T-helper 1 cell treated with Interleukin-12 subunit alpha and Interleukin-12 subunit beta and Interleukin-4 antibody, amounts not matched to agents 30 ng/mL and 1 ng/mL, for 36 hours (primary cell): ENCODE results near the gene ANKRD31. TPM values are rescaled to one million over a fixed set of nuclear protein-coding genes. Genes with fewer than 3 reads are reported as not detected.

Experiments
- intact Hi-C: fragments of 100-400 bp; cut with micrococcal nuclease; formaldehyde crosslinking; loops from one replicate; pipeline ENCODE4 v1.15.1; 2024
- total RNA-seq: library from RNA; stranded (reverse); gene quantifications from 2 replicates; pipeline ENCODE4 v1.2.3, GENCODE V29; 2022

The ANKRD31 gene
- total RNA-seq, 1 donor from 2014 or later, result 0.12 TPM

GRCh38 chr5:75059912-75060545, 176.6 kb downstream of the ANKRD31 start:
- intact Hi-C loops, result loop anchor here (10.0 kb wide), 1 partner anchor 1975 kb away; the partner anchor contains the start of gene AGGF1

GRCh38 chr5:75058986-75059535, 177.6 kb downstream of the ANKRD31 start:
- intact Hi-C loops, result loop anchor here (10.0 kb wide), 1 partner anchor 1976 kb away; the partner anchor contains the start of gene AGGF1

GRCh38 chr5:75057561-75057960, 179.1 kb downstream of the ANKRD31 start:
- intact Hi-C loops, result loop anchor here (2.0 to 10.0 kb wide), 2 partner anchors 207 to 1977 kb away; partner anchors contain the start of gene AGGF1

GRCh38 chr5:75055727-75056144, 180.9 kb downstream of the ANKRD31 start:
- intact Hi-C loops, result loop anchor here (2.0 to 10.0 kb wide), 2 partner anchors 209 to 1979 kb away; partner anchors contain the start of gene AGGF1

GRCh38 chr5:75054134-75054930, 182.3 kb downstream of the ANKRD31 start:
- intact Hi-C loops, result loop anchor here (5.0 to 10.0 kb wide), 8 partner anchors 192 to 1980 kb away; partner anchors contain the start of genes AGGF1, BTF3 and IQGAP2

- intact Hi-C loops, result loop anchor here (1.0 to 10.0 kb wide), 10 partner anchors 183 to 1981 kb away; partner anchors contain the start of genes AGGF1, ANKRD31, BTF3 and CERT1
Measured at GRCh38 chr5:75053304-75054133, 183.2 kb downstream of the ANKRD31 start.

GRCh38 chr5:75053054-75053303, 183.7 kb downstream of the ANKRD31 start:
- intact Hi-C loops, result loop anchor here (1.0 to 10.0 kb wide), 10 partner anchors 183 to 1982 kb away; partner anchors contain the start of genes AGGF1, ANKRD31, BTF3 and CERT1

- intact Hi-C loops, result loop anchor here (1.0 to 10.0 kb wide), 12 partner anchors 184 to 1982 kb away; partner anchors contain the start of genes AGGF1, ANKRD31, BTF3 and CERT1
Measured at GRCh38 chr5:75052192-75053053, 184.3 kb downstream of the ANKRD31 start, which contains the start of gene GCNT4. Gene GCNT4 (minus strand): TSS chr5:75052558. CDS start chr5:75030037, 22,521 bp downstream.

- intact Hi-C loops, result loop anchor here (1.0 to 10.0 kb wide), 12 partner anchors 76 to 1984 kb away; partner anchors contain the start of genes AGGF1, BTF3, HEXB and IQGAP2
Measured at GRCh38 chr5:75051217-75051751, 185.4 kb downstream of the ANKRD31 start.

- intact Hi-C loops, result loop anchor here (1.0 to 10.0 kb wide), 12 partner anchors 76 to 1984 kb away; partner anchors contain the start of genes AGGF1, BTF3, HEXB and IQGAP2
Measured at GRCh38 chr5:75050415-75050814, 186.3 kb downstream of the ANKRD31 start.

- intact Hi-C loops, result loop anchor here (1.0 to 10.0 kb wide), 14 partner anchors 75 to 1985 kb away; partner anchors contain the start of genes AGGF1, BTF3, HEXB and IQGAP2
Measured at GRCh38 chr5:75049456-75050351, 187.0 kb downstream of the ANKRD31 start.

GRCh38 chr5:75048457-75048953, 188.2 kb downstream of the ANKRD31 start:
- intact Hi-C loops, result loop anchor here (5.0 kb wide), 1 partner anchor 1129 kb away; no protein-coding TSS in a partner anchor

- intact Hi-C loops, result loop anchor here (5.0 kb wide), 1 partner anchor 1130 kb away; no protein-coding TSS in a partner anchor
Measured at GRCh38 chr5:75047356-75047755, 189.3 kb downstream of the ANKRD31 start.

- intact Hi-C loops, result loop anchor here (5.0 kb wide), 1 partner anchor 1131 kb away; no protein-coding TSS in a partner anchor
Measured at GRCh38 chr5:75046366-75047142, 190.1 kb downstream of the ANKRD31 start.

GRCh38 chr5:75045071-75045470, 191.6 kb downstream of the ANKRD31 start:
- intact Hi-C loops, result loop anchor here (5.0 kb wide), 1 partner anchor 1132 kb away; no protein-coding TSS in a partner anchor

- intact Hi-C loops, result no loop called here
Measured at GRCh38 chr5:75044406-75044805, 192.3 kb downstream of the ANKRD31 start.
